GM18508 (cell line): ENCODE measurements around the gene PKMYT1.
"Not testable (repeated sequence)": the region's sequence is repeated elsewhere in the genome, so short reads cannot be mapped to it uniquely, and the experiment has no call there.

Experiments
- ATAC-seq: cut with Tn5 transposase; IDR thresholded peaks from one replicate; pipeline ENCODE4 v1.9.1; 2021; ENCODE audit warnings: moderate number of reproducible peaks; ENCODE audit not compliant: insufficient read depth, unreplicated experiment

Gene PKMYT1

GRCh38 chr16:2963723-2964474, 16.3 kb downstream of the PKMYT1 start, which contains the start of gene KREMEN2:
KREMEN2 (plus strand) TSS chr16:2964275; CDS start chr16:2964521, 246 bp downstream.
- ATAC-seq, result no peak

- no peak for ATAC-seq
Observed at GRCh38 chr16:2963074-2963722, 17.0 kb downstream of the PKMYT1 start.

GRCh38 chr16:2962334-2963073, 17.7 kb downstream of the PKMYT1 start:
- ATAC-seq, result no peak

- no peak for ATAC-seq
Observed at GRCh38 chr16:2960183-2961010, 19.8 kb downstream of the PKMYT1 start.

GRCh38 chr16:2959206-2959605, 21.0 kb downstream of the PKMYT1 start:
- no peak for ATAC-seq

GRCh38 chr16:2956579-2956956, 23.7 kb downstream of the PKMYT1 start:
- no peak for ATAC-seq

GRCh38 chr16:2955779-2956578, 24.3 kb downstream of the PKMYT1 start:
- no peak for ATAC-seq

- ATAC-seq, result no peak
Observed at GRCh38 chr16:2955438-2955778, 24.8 kb downstream of the PKMYT1 start.

- ATAC-seq, result no peak
Observed at GRCh38 chr16:2954656-2955381, 25.4 kb downstream of the PKMYT1 start.

- ATAC-seq, result no peak
Observed at GRCh38 chr16:2953706-2954627, 26.3 kb downstream of the PKMYT1 start.

GRCh38 chr16:2952679-2953078, 27.6 kb downstream of the PKMYT1 start:
- ATAC-seq, result no peak

GRCh38 chr16:2950773-2951172, 29.5 kb downstream of the PKMYT1 start:
- no peak for ATAC-seq

GRCh38 chr16:2950353-2950724, 29.9 kb downstream of the PKMYT1 start:
- no peak for ATAC-seq

GRCh38 chr16:2949705-2950352, 30.4 kb downstream of the PKMYT1 start:
- no peak for ATAC-seq

GRCh38 chr16:2948807-2949704, 31.2 kb downstream of the PKMYT1 start:
- ATAC-seq, result no peak

GRCh38 chr16:2946649-2947048, 33.6 kb downstream of the PKMYT1 start:
- ATAC-seq, result no peak

- ATAC-seq, result not testable (repeated sequence)
Observed at GRCh38 chr16:2943716-2944115, 36.5 kb downstream of the PKMYT1 start.
